ENCODE results near the gene EPN2. TPM values are rescaled to one million over a fixed set of nuclear protein-coding genes. Genes with fewer than 3 reads are reported as not detected.

EPN2 gene
- total RNA-seq, 1 experiment from 2014 or later, result 73.1 TPM

DNA sequence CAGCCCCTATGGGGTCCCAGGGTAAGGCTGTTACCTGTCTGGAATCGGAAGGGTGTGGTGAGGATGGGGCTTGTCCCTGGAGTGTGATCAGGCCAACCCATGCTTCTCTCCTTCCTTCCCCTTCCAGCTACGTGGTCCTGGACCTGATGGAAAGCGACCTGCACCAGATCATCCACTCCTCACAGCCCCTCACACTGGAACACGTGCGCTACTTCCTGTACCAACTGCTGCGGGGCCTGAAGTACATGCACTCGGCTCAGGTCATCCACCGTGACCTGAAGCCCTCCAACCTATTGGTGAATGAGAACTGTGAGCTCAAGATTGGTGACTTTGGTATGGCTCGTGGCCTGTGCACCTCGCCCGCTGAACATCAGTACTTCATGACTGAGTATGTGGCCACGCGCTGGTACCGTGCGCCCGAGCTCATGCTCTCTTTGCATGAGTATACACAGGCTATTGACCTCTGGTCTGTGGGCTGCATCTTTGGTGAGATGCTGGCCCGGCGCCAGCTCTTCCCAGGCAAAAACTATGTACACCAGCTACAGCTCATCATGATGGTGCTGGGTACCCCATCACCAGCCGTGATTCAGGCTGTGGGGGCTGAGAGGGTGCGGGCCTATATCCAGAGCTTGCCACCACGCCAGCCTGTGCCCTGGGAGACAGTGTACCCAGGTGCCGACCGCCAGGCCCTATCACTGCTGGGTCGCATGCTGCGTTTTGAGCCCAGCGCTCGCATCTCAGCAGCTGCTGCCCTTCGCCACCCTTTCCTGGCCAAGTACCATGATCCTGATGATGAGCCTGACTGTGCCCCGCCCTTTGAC is 143.5 kb downstream of the EPN2 start:
- Histone ChIP-seq H4K20me1 (ENCODE audit: insufficient read depth) (no peaks in the 10 kb centered on the region), H3K27me3 (ENCODE audit: insufficient read depth, low read length) (no peaks in the 10 kb centered on the region), H3K4me3 (replicated peaks in 1 of 2; ENCODE audit: low read depth in 1 of 2, low read length in 2 of 2) (no peak overlapping the region), H3K9ac (ENCODE audit: low read length) (no peak overlapping the region), H3K79me2 (ENCODE audit: insufficient read depth, low read length) (peaks cover 7% of the 10 kb centered on the region), H3K9me3 (ENCODE audit: control insufficient read depth in 1 of 2, insufficient read depth in 1 of 2, low read depth in 1 of 2, low read length in 2 of 2) (no peaks in the 10 kb centered on the region), H3K9me2 (ENCODE audit: insufficient read depth) (no peaks in the 10 kb centered on the region), H3K4me2 (ENCODE audit: low read length) (no peak overlapping the region), H3K4me1 (ENCODE audit: control insufficient read depth in 1 of 2, insufficient read depth in 2 of 2, low read length in 2 of 2) (peaks cover 9 to 18% of the 10 kb centered on the region in 2 experiments; a peak in 3 of 4 replicates), H3K36me3 (ENCODE audit: control insufficient read depth in 1 of 2, insufficient read depth in 2 of 2, low read length in 2 of 2) (peaks cover 18 to 26% of the 10 kb centered on the region in 2 experiments; a peak in 3 of 4 replicates), H2AFZ (ENCODE audit: low read depth, low read length, poor library complexity, severe bottlenecking) (no peak overlapping the region), H3K27ac (ENCODE audit: low read depth, low read length) (no peak overlapping the region)
- DNase-seq (ENCODE audit: low read depth, low spot score) (no peak), ATAC-seq (no peak)
- CTCF ChIA-PET, result no interaction called here
- RAD21 ChIA-PET (ENCODE audit: low non-redundant PET in 1 of 2, low total read pairs in 2 of 2, uncharacterized antibody in 2 of 2, unreplicated experiment in 2 of 2), result no interaction called here
- no TSS peak for BruUV-seq (replicated peaks)
- no peak for TF ChIP-seq ZFX (IDR thresholded peaks at IDR 0.05)
- no peak for TF ChIP-seq EGR1 (IDR thresholded peaks at IDR 0.05; ENCODE audit: low read depth)
- TF ChIP-seq JUND (IDR thresholded peaks at IDR 0.05), result no peak
- TF ChIP-seq SRF (IDR thresholded peaks at IDR 0.05; ENCODE audit: low read depth), result no peak
- no peak for TF ChIP-seq SP1 (IDR thresholded peaks at IDR 0.05; ENCODE audit: low read depth)
- TF ChIP-seq, protein P1, sequence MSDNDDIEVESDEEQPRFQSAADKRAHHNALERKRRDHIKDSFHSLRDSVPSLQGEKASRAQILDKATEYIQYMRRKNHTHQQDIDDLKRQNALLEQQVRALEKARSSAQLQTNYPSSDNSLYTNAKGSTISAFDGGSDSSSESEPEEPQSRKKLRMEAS (IDR thresholded peaks at IDR 0.05), result no peak
- TF ChIP-seq, protein P2, sequence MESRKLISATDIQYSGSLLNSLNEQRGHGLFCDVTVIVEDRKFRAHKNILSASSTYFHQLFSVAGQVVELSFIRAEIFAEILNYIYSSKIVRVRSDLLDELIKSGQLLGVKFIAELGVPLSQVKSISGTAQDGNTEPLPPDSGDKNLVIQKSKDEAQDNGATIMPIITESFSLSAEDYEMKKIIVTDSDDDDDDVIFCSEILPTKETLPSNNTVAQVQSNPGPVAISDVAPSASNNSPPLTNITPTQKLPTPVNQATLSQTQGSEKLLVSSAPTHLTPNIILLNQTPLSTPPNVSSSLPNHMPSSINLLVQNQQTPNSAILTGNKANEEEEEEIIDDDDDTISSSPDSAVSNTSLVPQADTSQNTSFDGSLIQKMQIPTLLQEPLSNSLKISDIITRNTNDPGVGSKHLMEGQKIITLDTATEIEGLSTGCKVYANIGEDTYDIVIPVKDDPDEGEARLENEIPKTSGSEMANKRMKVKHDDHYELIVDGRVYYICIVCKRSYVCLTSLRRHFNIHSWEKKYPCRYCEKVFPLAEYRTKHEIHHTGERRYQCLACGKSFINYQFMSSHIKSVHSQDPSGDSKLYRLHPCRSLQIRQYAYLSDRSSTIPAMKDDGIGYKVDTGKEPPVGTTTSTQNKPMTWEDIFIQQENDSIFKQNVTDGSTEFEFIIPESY (IDR thresholded peaks at IDR 0.05; ENCODE audit: extremely low read depth, insufficient replicate concordance, low read length), result no peak
- TF ChIP-seq EZH2 (IDR thresholded peaks at IDR 0.05), result no peak
- no peak for TF ChIP-seq YY1 (IDR thresholded peaks at IDR 0.05; ENCODE audit: extremely low read depth, insufficient replicate concordance, low read depth, low read length)
- TF ChIP-seq, protein P3, sequence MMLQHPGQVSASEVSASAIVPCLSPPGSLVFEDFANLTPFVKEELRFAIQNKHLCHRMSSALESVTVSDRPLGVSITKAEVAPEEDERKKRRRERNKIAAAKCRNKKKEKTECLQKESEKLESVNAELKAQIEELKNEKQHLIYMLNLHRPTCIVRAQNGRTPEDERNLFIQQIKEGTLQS (IDR thresholded peaks at IDR 0.05), result no peak
- no peak for TF ChIP-seq POLR2AphosphoS5 (IDR thresholded peaks at IDR 0.05; ENCODE audit: low read depth, low read length)
- intact Hi-C loops (cut with micrococcal nuclease), result no loop called here
- POLR2A ChIA-PET, result no interaction called here
